Tibial artery (tissue), 4 donors: ENCODE data around the gene ALPG.

ENCODE experiments used
- DNase-seq, 2 donors: peaks; one replicate each; pipeline ENCODE4 v3.0.0-alpha.2; 2019
- H3K27ac ChIP-seq, 2 donors: fragments of 200-600 bp; sonication (generic) in 1 of 2; 1 replicate in 1 of 2; 2 replicates in 1 of 2; pipeline ENCODE4 v1.5.1; 2018 to 2019; ENCODE audit warnings: mild to moderate bottlenecking in 1 of 2
- H3K27me3 ChIP-seq, 2 donors: fragments of 200-600 bp; sonication (generic) in 1 of 2; one replicate each; pipeline versions ENCODE4 v1.5.1 to v1.6.0; 2016 to 2019
- H3K36me3 ChIP-seq, 3 donors: fragments of 200-600 bp; sonication (generic) in 2 of 3; one replicate each; pipeline ENCODE4 v1.5.1; 2016 to 2019; ENCODE audit warnings: mild to moderate bottlenecking in 2 of 3
- H3K4me1 ChIP-seq, 4 donors: fragments of 200-600 bp; sonication (generic) in 2 of 4; 1 replicate in 3 of 4; 2 replicates in 1 of 4; pipeline ENCODE4 v1.5.1; 2016 to 2019
- H3K4me3 ChIP-seq, 2 donors: fragments of 200-600 bp; sonication (generic) in 1 of 2; 1 replicate in 1 of 2; 2 replicates in 1 of 2; pipeline ENCODE4 v1.5.1; 2018 to 2019; ENCODE audit warnings: mild to moderate bottlenecking in 2 of 2
- H3K9me3 ChIP-seq, 3 donors: fragments of 200-600 bp; sonication (generic) in 1 of 3; one replicate each; pipeline ENCODE4 v1.5.1; 2016 to 2019
- intact Hi-C: fragments of 100-400 bp; cut with DNase I; formaldehyde crosslinking; loops from one replicate; pipeline ENCODE4 v1.15.0; 2023; ENCODE audit warnings: low total_unique reads
- TF ChIP-seq, protein P1 (sequence below), 2 experiments: fragments of 200-600 bp in 1 of 2; fragments of 450-650 bp in 1 of 2; IDR thresholded peaks; one replicate each; pipeline ENCODE4 v1.5.1; 2017 to 2019; ENCODE audit warnings: antibody characterized with exemption in 2 of 2, mild to moderate bottlenecking in 1 of 2, moderate library complexity in 1 of 2

ALPG gene

DNA sequence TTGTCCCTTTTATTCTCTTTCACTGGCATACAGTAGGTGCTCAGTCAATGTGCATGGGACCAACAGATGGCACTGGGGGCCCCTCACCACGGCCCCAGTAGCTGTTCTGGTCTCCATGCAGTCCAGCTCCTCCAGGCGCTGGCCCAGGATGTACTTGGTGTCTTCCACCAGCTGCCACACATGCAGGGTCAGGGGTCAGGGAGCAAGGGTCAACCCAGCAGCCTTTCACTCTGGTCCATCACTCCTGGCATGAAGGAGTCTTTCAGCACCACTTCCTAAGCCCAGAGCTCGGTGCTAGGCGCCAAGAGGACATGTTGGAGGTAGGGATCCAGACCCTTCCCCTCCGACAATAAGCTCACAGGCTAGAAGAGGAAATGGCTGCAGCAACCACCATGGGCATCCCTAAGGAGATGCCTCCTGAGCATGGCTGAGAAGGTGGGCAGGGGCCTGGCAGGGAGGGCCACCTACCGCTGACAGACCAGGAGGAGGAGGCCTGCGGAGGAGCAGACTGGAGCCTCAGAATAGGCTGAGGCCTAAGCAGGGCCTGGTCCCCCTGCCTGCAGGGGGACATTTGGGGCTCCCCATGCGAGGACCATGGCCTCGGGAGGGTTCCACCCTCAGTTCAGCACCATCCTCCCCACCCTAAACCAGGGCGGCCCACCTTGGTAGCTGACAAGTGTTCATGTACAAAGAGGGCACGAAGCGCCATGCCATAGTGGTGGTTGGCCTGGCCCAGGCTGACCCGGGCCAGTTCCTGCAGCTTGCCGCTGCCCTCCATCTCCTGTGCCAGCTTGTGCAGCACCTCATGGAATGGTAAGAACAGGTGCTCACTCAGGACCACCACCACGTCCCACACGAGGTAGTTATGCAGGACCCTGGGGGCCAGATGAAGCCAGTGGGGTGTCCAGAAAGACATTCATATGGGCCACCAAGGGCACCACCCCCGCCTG lies 10.2 kb downstream of the ALPG start:
- no peaks in the 10 kb centered on the region for H3K36me3 ChIP-seq
- TF ChIP-seq, protein P1, sequence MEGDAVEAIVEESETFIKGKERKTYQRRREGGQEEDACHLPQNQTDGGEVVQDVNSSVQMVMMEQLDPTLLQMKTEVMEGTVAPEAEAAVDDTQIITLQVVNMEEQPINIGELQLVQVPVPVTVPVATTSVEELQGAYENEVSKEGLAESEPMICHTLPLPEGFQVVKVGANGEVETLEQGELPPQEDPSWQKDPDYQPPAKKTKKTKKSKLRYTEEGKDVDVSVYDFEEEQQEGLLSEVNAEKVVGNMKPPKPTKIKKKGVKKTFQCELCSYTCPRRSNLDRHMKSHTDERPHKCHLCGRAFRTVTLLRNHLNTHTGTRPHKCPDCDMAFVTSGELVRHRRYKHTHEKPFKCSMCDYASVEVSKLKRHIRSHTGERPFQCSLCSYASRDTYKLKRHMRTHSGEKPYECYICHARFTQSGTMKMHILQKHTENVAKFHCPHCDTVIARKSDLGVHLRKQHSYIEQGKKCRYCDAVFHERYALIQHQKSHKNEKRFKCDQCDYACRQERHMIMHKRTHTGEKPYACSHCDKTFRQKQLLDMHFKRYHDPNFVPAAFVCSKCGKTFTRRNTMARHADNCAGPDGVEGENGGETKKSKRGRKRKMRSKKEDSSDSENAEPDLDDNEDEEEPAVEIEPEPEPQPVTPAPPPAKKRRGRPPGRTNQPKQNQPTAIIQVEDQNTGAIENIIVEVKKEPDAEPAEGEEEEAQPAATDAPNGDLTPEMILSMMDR (IDR thresholded peaks at IDR 0.05): no peak
- intact Hi-C loops: no loop called here
- peaks cover 0 to 75% of the 10 kb centered on the region in 2 donors for H3K27me3 ChIP-seq
- no peak overlapping the region for H3K4me3 ChIP-seq
- peak in 1 of 2 donors; percentile 51 for DNase-seq
- no peak overlapping the region for H3K27ac ChIP-seq
- H3K4me1 ChIP-seq: peaks cover 0 to 28% (median 25%) of the 10 kb centered on the region in 4 donors
- H3K9me3 ChIP-seq: no peaks in the 10 kb centered on the region

DNA sequence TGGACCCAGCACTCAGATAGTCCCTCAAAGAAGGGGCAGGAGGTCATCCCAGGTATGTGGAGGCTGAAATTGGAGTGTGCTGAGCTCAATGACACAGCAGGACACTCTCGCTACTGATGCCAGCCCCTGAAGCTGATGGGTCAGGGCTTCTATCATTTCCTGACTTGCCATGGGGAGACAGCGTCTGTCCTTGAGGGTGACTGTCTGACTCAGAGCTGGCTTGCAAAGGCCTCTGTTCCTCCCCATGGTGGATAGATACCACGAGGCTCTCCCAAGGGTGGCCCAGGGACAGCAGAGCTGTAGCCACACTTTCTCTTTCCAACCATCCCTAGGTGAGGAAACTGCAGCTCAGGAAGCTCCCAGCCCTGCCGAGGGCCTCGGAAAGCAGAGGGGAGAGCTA lies 10.8 kb downstream of the ALPG start:
- H3K4me3 ChIP-seq: no peak overlapping the region
- H3K9me3 ChIP-seq: no peaks in the 10 kb centered on the region
- TF ChIP-seq, protein P1 (IDR thresholded peaks at IDR 0.05): no peak
- peaks cover 0 to 28% (median 25%) of the 10 kb centered on the region in 4 donors for H3K4me1 ChIP-seq
- H3K27me3 ChIP-seq: peaks cover 0 to 77% of the 10 kb centered on the region in 2 donors
- no peaks in the 10 kb centered on the region for H3K36me3 ChIP-seq
- H3K27ac ChIP-seq: no peak overlapping the region
- DNase-seq: peak in 1 of 2 donors; percentile 34
- intact Hi-C loops: no loop called here

DNA sequence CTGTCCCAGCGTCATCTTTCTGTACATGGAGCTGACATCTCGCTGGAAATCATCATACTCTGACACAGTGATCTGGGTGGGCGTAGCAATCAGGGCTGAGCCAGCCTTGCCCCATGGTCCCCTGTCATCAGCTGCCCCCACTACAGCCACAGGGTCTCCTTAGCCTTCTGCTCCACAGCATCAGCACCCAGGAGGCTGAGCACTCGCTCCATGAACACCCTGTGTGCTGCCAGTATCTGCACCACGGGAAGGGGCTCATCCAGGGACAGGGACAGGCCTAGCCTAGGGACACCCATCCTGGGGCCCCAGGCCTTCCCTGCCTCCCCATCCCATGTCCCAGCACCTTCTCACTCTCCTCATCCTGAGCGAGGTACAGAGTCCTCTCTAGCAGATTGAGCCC lies 11.4 kb downstream of the ALPG start:
- DNase-seq: peak in 1 of 2 donors; percentile 59
- H3K4me1 ChIP-seq: peaks cover 0 to 28% (median 25%) of the 10 kb centered on the region in 4 donors
- TF ChIP-seq, protein P1 (IDR thresholded peaks at IDR 0.05): no peak
- H3K27me3 ChIP-seq: peaks cover 0 to 77% of the 10 kb centered on the region in 2 donors
- no peak overlapping the region for H3K27ac ChIP-seq
- H3K9me3 ChIP-seq: peaks cover 0 to 3% (median 0%) of the 10 kb centered on the region in 3 donors
- no peak overlapping the region for H3K4me3 ChIP-seq
- no peaks in the 10 kb centered on the region for H3K36me3 ChIP-seq
- intact Hi-C loops: no loop called here

DNA sequence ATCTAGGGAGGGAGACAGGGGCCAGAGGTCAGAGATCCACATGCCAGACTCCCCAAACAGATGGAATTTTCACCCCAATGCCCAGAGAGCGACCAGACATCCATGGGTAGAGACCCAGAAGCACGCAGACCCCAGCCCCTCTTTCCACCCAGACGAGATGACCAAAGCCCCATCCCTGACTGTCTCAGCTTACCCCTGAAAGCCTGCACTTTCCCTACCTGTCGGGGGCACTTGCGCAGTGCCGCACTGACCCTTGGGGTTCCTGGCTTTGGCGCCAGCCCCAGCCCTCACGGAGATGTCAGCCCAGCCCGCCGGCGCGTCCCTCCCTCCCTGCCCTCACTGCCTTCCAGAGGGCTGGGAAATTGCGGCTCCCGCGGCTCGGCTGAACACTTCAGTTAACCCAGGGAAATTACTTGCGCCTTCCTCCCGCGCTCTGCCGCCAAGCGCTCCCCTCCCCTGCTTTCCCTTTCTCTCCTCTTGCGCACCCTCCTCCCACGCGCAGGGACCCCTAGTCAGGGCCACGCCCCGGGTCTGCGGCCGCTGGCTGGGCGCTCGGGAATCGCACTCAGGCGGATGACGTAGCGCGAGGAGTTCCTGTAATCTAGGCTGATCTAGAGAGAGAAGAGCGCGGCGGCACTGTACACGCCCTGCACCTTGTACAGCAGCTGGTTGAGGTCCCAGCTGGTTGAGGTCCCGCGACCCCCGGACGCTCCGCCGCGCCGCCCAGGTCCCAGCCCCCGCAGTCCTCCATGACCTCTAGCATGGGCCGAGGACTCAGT lies 12.0 kb downstream of the ALPG start:
- H3K36me3 ChIP-seq: no peaks in the 10 kb centered on the region
- H3K9me3 ChIP-seq: peaks cover 0 to 3% (median 0%) of the 10 kb centered on the region in 3 donors
- intact Hi-C loops: no loop called here
- H3K27ac ChIP-seq: no peak overlapping the region
- H3K27me3 ChIP-seq: peaks cover 0 to 77% of the 10 kb centered on the region in 2 donors
- TF ChIP-seq, protein P1 (IDR thresholded peaks at IDR 0.05): no peak
- peak overlapping the region; percentile 11 to 30 for H3K4me3 ChIP-seq
- H3K4me1 ChIP-seq: peaks cover 0 to 28% (median 25%) of the 10 kb centered on the region in 4 donors
- DNase-seq: peak in 1 of 2 donors; percentile 53

DNA sequence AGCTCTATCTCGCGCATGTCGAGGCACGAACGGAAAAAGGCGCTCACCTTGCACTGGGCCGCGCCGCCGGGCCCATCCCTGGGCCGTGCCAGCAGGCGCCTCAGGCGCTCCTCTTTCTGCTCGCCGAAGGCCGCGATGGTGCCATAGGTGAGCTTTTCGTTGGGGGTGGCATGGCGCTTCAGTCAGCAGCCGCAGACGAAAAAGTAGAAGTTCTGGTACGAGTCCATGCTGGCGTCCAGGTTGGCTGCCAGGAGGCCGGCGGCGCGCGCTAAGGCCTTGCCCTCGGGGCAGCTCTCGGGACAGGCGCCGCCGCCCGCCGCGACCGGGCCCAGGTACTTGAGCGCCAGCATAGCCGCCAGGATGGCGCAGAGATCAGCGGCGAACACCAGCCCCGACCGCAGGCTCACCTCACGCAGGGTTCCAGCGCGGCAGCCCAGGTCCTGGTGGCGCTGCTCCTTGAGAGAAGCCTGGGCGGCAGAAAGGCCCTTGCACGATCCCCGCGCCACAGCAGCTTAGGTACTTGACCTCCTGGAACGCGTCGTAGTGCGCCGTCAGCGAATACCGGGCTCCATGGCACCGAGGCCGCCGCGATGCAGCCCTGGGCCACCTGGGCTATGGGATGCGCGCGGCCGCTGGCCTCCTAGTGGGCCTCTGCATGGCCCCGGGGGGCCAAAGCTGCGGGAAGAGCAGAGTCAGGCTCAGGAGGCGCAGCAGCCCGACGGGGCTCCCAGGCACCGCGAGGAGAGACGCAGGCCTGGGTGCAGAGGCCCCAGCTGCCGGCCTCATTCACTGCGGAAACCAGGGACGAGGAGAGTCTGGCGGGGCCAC lies 12.8 kb downstream of the ALPG start:
- TF ChIP-seq, protein P1 (IDR thresholded peaks at IDR 0.05): no peak
- Histone ChIP-seq H3K27me3 (peaks cover 0 to 74% of the 10 kb centered on the region in 2 donors), H3K27ac (no peak overlapping the region), H3K36me3 (no peaks in the 10 kb centered on the region), H3K4me1 (peaks cover 0 to 28% (median 25%) of the 10 kb centered on the region in 4 donors), H3K9me3 (peaks cover 0 to 3% (median 0%) of the 10 kb centered on the region in 3 donors), H3K4me3 (peak overlapping the region; percentile 11 to 30)
- DNase-seq: peak in 1 of 2 donors; percentile 43
- intact Hi-C loops: no loop called here
